ENCODE measurements around the gene LRRD1. TPM values are rescaled to one million over a fixed set of nuclear protein-coding genes. Genes with fewer than 3 reads are reported as not detected.
"Not testable (repeated sequence)": the region's sequence is repeated elsewhere in the genome, so short reads cannot be mapped to it uniquely, and the experiment has no call there.

Gene LRRD1
- total and polyA plus RNA-seq, 7 donors, result 0.08 TPM; not detected in 6

GRCh38 chr7:92221766-92222165 is 42.8 kb upstream of the LRRD1 start:
- H3K36me3 ChIP-seq (ENCODE audit: insufficient read depth in 1 of 2, low read depth in 1 of 2), result peaks cover 6 to 99% of the 10 kb centered on the region in 2 donors
- no peak overlapping the region for H3K4me3 ChIP-seq
- no peaks in the 10 kb centered on the region for H3K9me3 ChIP-seq
- no peak for TF ChIP-seq CTCF (IDR thresholded peaks at IDR 0.05)
- DNase-seq (no peak), ATAC-seq (no peak)
- intact Hi-C loops (cut with DNase I), result loop anchor here in 1 of 2 donors (5.0 kb wide), 1 partner anchor 124 kb away; no protein-coding TSS in a partner anchor
- no peaks in the 10 kb centered on the region for H3K27me3 ChIP-seq (ENCODE audit: insufficient read depth in 3 of 3, low read length in 2 of 3)
- no peaks in the 10 kb centered on the region for H3K4me1 ChIP-seq
- H3K27ac ChIP-seq, result no peak overlapping the region
- 96 to 99% (median 98%) methylated on average over 3 of the region's 3 CpGs for WGBS, 3 donors

GRCh38 chr7:92206672-92207071 is 27.7 kb upstream of the LRRD1 start:
- Histone ChIP-seq H3K4me3 (no peak overlapping the region), H3K27me3 (ENCODE audit: insufficient read depth in 3 of 3, low read length in 2 of 3) (no peaks in the 10 kb centered on the region), H3K4me1 (no peaks in the 10 kb centered on the region), H3K36me3 (ENCODE audit: insufficient read depth in 1 of 2, low read depth in 1 of 2) (peaks cover under 1 to 92% of the 10 kb centered on the region in 2 donors), H3K27ac (no peak overlapping the region), H3K9me3 (peaks cover 7% of the 10 kb centered on the region)
- intact Hi-C loops (cut with DNase I), result no loop called here
- 94 to 95% (median 94%) methylated on average over 1 of the region's 1 CpG for WGBS, 3 donors
- TF ChIP-seq CTCF (IDR thresholded peaks at IDR 0.05), result no peak
- DNase-seq (no peak), ATAC-seq (no peak)

GRCh38 chr7:92205987-92206386 is 27.0 kb upstream of the LRRD1 start:
- Histone ChIP-seq H3K9me3 (peaks cover 7% of the 10 kb centered on the region), H3K27me3 (ENCODE audit: insufficient read depth in 3 of 3, low read length in 2 of 3) (no peaks in the 10 kb centered on the region), H3K4me1 (no peaks in the 10 kb centered on the region), H3K27ac (no peak overlapping the region), H3K4me3 (no peak overlapping the region), H3K36me3 (ENCODE audit: insufficient read depth in 1 of 2, low read depth in 1 of 2) (peaks cover 0 to 92% of the 10 kb centered on the region in 2 donors)
- no peak for DNase-seq
- ATAC-seq, result no peak
- TF ChIP-seq CTCF (IDR thresholded peaks at IDR 0.05), result no peak
- 93 to 98% (median 98%) methylated on average over 3 of the region's 3 CpGs for WGBS, 3 donors
- intact Hi-C loops (cut with DNase I), result no loop called here

GRCh38 chr7:92200791-92201190 is 21.8 kb upstream of the LRRD1 start:
- no peak for DNase-seq
- peaks cover 4 to 96% of the 10 kb centered on the region in 2 donors for H3K36me3 ChIP-seq (ENCODE audit: insufficient read depth in 1 of 2, low read depth in 1 of 2)
- TF ChIP-seq CTCF (IDR thresholded peaks at IDR 0.05), result no peak
- H3K4me3 ChIP-seq, result no peak overlapping the region
- no peaks in the 10 kb centered on the region for H3K9me3 ChIP-seq
- no peak for ATAC-seq
- no peak overlapping the region for H3K27ac ChIP-seq
- no peaks in the 10 kb centered on the region for H3K4me1 ChIP-seq
- WGBS, 3 donors, result 93 to 100% (median 97%) methylated on average over 1 of the region's 1 CpG
- intact Hi-C loops (cut with DNase I), result no loop called here
- H3K27me3 ChIP-seq (ENCODE audit: insufficient read depth in 3 of 3, low read length in 2 of 3), result no peaks in the 10 kb centered on the region

- H3K9me3 ChIP-seq, result peaks cover 27% of the 10 kb centered on the region
- intact Hi-C loops (cut with DNase I), result no loop called here
- H3K27me3 ChIP-seq (ENCODE audit: insufficient read depth in 3 of 3, low read length in 2 of 3), result no peaks in the 10 kb centered on the region
- H3K36me3 ChIP-seq (ENCODE audit: insufficient read depth in 1 of 2, low read depth in 1 of 2), result peaks cover 4 to 37% of the 10 kb centered on the region in 2 donors
- no peak overlapping the region for H3K4me3 ChIP-seq
- TF ChIP-seq CTCF (IDR thresholded peaks at IDR 0.05), result no peak
- ATAC-seq, result no peak
- no peak for DNase-seq
- H3K27ac ChIP-seq, result no peak overlapping the region
- WGBS, 3 donors, result 96 to 97% (median 97%) methylated on average over 3 of the region's 3 CpGs
- H3K4me1 ChIP-seq, result no peaks in the 10 kb centered on the region
Measured at GRCh38 chr7:92192326-92192725, 13.4 kb upstream of the LRRD1 start.

GRCh38 chr7:92189246-92189645 is 10.3 kb upstream of the LRRD1 start:
- H3K36me3 ChIP-seq (ENCODE audit: insufficient read depth in 1 of 2, low read depth in 1 of 2); intact Hi-C loops (cut with DNase I); H3K4me3 ChIP-seq; DNase-seq; H3K4me1 ChIP-seq; ATAC-seq; H3K27me3 ChIP-seq (ENCODE audit: insufficient read depth in 3 of 3, low read length in 2 of 3); H3K27ac ChIP-seq: not testable (repeated sequence)
- WGBS, 3 donors, result 93 to 94% (median 93%) methylated on average over 15 of the region's 15 CpGs
- peaks cover 27% of the 10 kb centered on the region for H3K9me3 ChIP-seq

GRCh38 chr7:92184294-92184693 is 5.4 kb upstream of the LRRD1 start:
- H3K9me3 ChIP-seq; H3K4me1 ChIP-seq; intact Hi-C loops (cut with DNase I); H3K27ac ChIP-seq; H3K4me3 ChIP-seq; H3K27me3 ChIP-seq (ENCODE audit: insufficient read depth in 3 of 3, low read length in 2 of 3); DNase-seq; ATAC-seq; H3K36me3 ChIP-seq (ENCODE audit: insufficient read depth in 1 of 2, low read depth in 1 of 2): not testable (repeated sequence)
- WGBS, 3 donors, result 89 to 100% (median 94%) methylated on average over 1 of the region's 1 CpG

Data from psoas muscle (tissue), 8 donors.